ENCODE results near the gene ANKRD6. TPM values are rescaled to one million over a fixed set of nuclear protein-coding genes. Genes with fewer than 3 reads are reported as not detected.
"Not testable (repeated sequence)": the region's sequence is repeated elsewhere in the genome, so short reads cannot be mapped to it uniquely, and the experiment has no call there.

Gene ANKRD6
- polyA plus RNA-seq, 1 donor = 9.8 TPM

- WGBS (ENCODE audit: insufficient coverage, low lambda C conversion rate) = no CpG with 5 or more reads among the region's 5 CpGs
- H3K27me3 ChIP-seq (ENCODE audit: control insufficient read depth, insufficient read depth, low read length) = no peaks in the 10 kb centered on the region
- H3K27ac ChIP-seq (ENCODE audit: low read length) = no peak overlapping the region
- no peak for DNase-seq
- H3K4me1 ChIP-seq (ENCODE audit: control insufficient read depth, insufficient read depth, low read length) = no peaks in the 10 kb centered on the region
- no peaks in the 10 kb centered on the region for H3K36me3 ChIP-seq (ENCODE audit: control insufficient read depth, insufficient read depth, low read length)
- H3K9me3 ChIP-seq (ENCODE audit: control insufficient read depth, low read depth, low read length) = no peaks in the 10 kb centered on the region
- H3K4me3 ChIP-seq (ENCODE audit: low read length) = no peak overlapping the region
These were observed 182.9 kb downstream of the ANKRD6 start for GRCh38 chr6:89615882-89616281.

GRCh38 chr6:89616531-89616930, 183.6 kb downstream of the ANKRD6 start:
- H3K4me3 ChIP-seq (ENCODE audit: low read length) = no peak overlapping the region
- no peak overlapping the region for H3K27ac ChIP-seq (ENCODE audit: low read length)
- WGBS (ENCODE audit: insufficient coverage, low lambda C conversion rate) = no CpG with 5 or more reads among the region's 5 CpGs
- DNase-seq = no peak
- H3K36me3 ChIP-seq (ENCODE audit: control insufficient read depth, insufficient read depth, low read length) = no peaks in the 10 kb centered on the region
- H3K9me3 ChIP-seq (ENCODE audit: control insufficient read depth, low read depth, low read length) = no peaks in the 10 kb centered on the region
- no peaks in the 10 kb centered on the region for H3K4me1 ChIP-seq (ENCODE audit: control insufficient read depth, insufficient read depth, low read length)
- H3K27me3 ChIP-seq (ENCODE audit: control insufficient read depth, insufficient read depth, low read length) = no peaks in the 10 kb centered on the region

- H3K4me3 ChIP-seq (ENCODE audit: low read length) = no peak overlapping the region
- H3K4me1 ChIP-seq (ENCODE audit: control insufficient read depth, insufficient read depth, low read length) = no peaks in the 10 kb centered on the region
- no peaks in the 10 kb centered on the region for H3K36me3 ChIP-seq (ENCODE audit: control insufficient read depth, insufficient read depth, low read length)
- DNase-seq = no peak
- no peaks in the 10 kb centered on the region for H3K27me3 ChIP-seq (ENCODE audit: control insufficient read depth, insufficient read depth, low read length)
- no peak overlapping the region for H3K27ac ChIP-seq (ENCODE audit: low read length)
- WGBS (ENCODE audit: insufficient coverage, low lambda C conversion rate) = no CpG with 5 or more reads among the region's 6 CpGs
- no peaks in the 10 kb centered on the region for H3K9me3 ChIP-seq (ENCODE audit: control insufficient read depth, low read depth, low read length)
These were observed 185.1 kb downstream of the ANKRD6 start for GRCh38 chr6:89618026-89618425.

- no peaks in the 10 kb centered on the region for H3K9me3 ChIP-seq (ENCODE audit: control insufficient read depth, low read depth, low read length)
- H3K4me3 ChIP-seq (ENCODE audit: low read length) = no peak overlapping the region
- WGBS (ENCODE audit: insufficient coverage, low lambda C conversion rate) = 75% methylated on average over 1 of the region's 6 CpGs
- DNase-seq = no peak
- no peaks in the 10 kb centered on the region for H3K4me1 ChIP-seq (ENCODE audit: control insufficient read depth, insufficient read depth, low read length)
- no peaks in the 10 kb centered on the region for H3K27me3 ChIP-seq (ENCODE audit: control insufficient read depth, insufficient read depth, low read length)
- no peak overlapping the region for H3K27ac ChIP-seq (ENCODE audit: low read length)
- no peaks in the 10 kb centered on the region for H3K36me3 ChIP-seq (ENCODE audit: control insufficient read depth, insufficient read depth, low read length)
These were observed 186.6 kb downstream of the ANKRD6 start for GRCh38 chr6:89619567-89619966.

- Histone ChIP-seq H3K9me3 (ENCODE audit: control insufficient read depth, low read depth, low read length) (no peaks in the 10 kb centered on the region), H3K4me3 (ENCODE audit: low read length) (no peak overlapping the region), H3K4me1 (ENCODE audit: control insufficient read depth, insufficient read depth, low read length) (no peaks in the 10 kb centered on the region), H3K27me3 (ENCODE audit: control insufficient read depth, insufficient read depth, low read length) (no peaks in the 10 kb centered on the region), H3K36me3 (ENCODE audit: control insufficient read depth, insufficient read depth, low read length) (no peaks in the 10 kb centered on the region), H3K27ac (ENCODE audit: low read length) (no peak overlapping the region)
- no peak for DNase-seq
- WGBS (ENCODE audit: insufficient coverage, low lambda C conversion rate) = no CpG with 5 or more reads among the region's 8 CpGs
These were observed 190.8 kb downstream of the ANKRD6 start for GRCh38 chr6:89623749-89624148.

- Histone ChIP-seq H3K36me3 (ENCODE audit: control insufficient read depth, insufficient read depth, low read length) (peaks cover 5% of the 10 kb centered on the region), H3K4me1 (ENCODE audit: control insufficient read depth, insufficient read depth, low read length) (no peaks in the 10 kb centered on the region), H3K9me3 (ENCODE audit: control insufficient read depth, low read depth, low read length) (no peaks in the 10 kb centered on the region), H3K27me3 (ENCODE audit: control insufficient read depth, insufficient read depth, low read length) (no peaks in the 10 kb centered on the region), H3K27ac (ENCODE audit: low read length) (no peak overlapping the region), H3K4me3 (ENCODE audit: low read length) (no peak overlapping the region)
- no peak for DNase-seq
- WGBS (ENCODE audit: insufficient coverage, low lambda C conversion rate) = no CpG with 5 or more reads among the region's 9 CpGs
These were observed 197.5 kb downstream of the ANKRD6 start for GRCh38 chr6:89630488-89630887.

GRCh38 chr6:89636412-89636811, 203.5 kb downstream of the ANKRD6 start:
- H3K4me1 ChIP-seq (ENCODE audit: control insufficient read depth, insufficient read depth, low read length); H3K27ac ChIP-seq (ENCODE audit: low read length); H3K9me3 ChIP-seq (ENCODE audit: control insufficient read depth, low read depth, low read length); H3K27me3 ChIP-seq (ENCODE audit: control insufficient read depth, insufficient read depth, low read length); DNase-seq; H3K4me3 ChIP-seq (ENCODE audit: low read length): not testable (repeated sequence)
- H3K36me3 ChIP-seq (ENCODE audit: control insufficient read depth, insufficient read depth, low read length) = peaks cover 12% of the 10 kb centered on the region
- WGBS (ENCODE audit: insufficient coverage, low lambda C conversion rate) = 100% methylated on average over 1 of the region's 3 CpGs

GRCh38 chr6:89637960-89638319, 205.0 kb downstream of the ANKRD6 start:
- no peaks in the 10 kb centered on the region for H3K9me3 ChIP-seq (ENCODE audit: control insufficient read depth, low read depth, low read length)
- WGBS (ENCODE audit: insufficient coverage, low lambda C conversion rate) = no CpG with 5 or more reads among the region's 7 CpGs
- no peaks in the 10 kb centered on the region for H3K27me3 ChIP-seq (ENCODE audit: control insufficient read depth, insufficient read depth, low read length)
- H3K4me1 ChIP-seq (ENCODE audit: control insufficient read depth, insufficient read depth, low read length) = peaks cover 7% of the 10 kb centered on the region
- peaks cover 21% of the 10 kb centered on the region for H3K36me3 ChIP-seq (ENCODE audit: control insufficient read depth, insufficient read depth, low read length)
- H3K27ac ChIP-seq (ENCODE audit: low read length) = peak overlapping the region; percentile 94
- H3K4me3 ChIP-seq (ENCODE audit: low read length) = peak overlapping the region; percentile 92
- no peak for DNase-seq

GRCh38 chr6:89638320-89639195, 205.6 kb downstream of the ANKRD6 start, which contains the start of gene LYRM2:
Gene LYRM2 (minus strand): TSS chr6:89638747. CDS start chr6:89638716, 31 bp downstream.
- peaks cover 7% of the 10 kb centered on the region for H3K4me1 ChIP-seq (ENCODE audit: control insufficient read depth, insufficient read depth, low read length)
- WGBS (ENCODE audit: insufficient coverage, low lambda C conversion rate) = 40% methylated on average over 1 of the region's 58 CpGs
- H3K36me3 ChIP-seq (ENCODE audit: control insufficient read depth, insufficient read depth, low read length) = peaks cover 27% of the 10 kb centered on the region
- H3K9me3 ChIP-seq (ENCODE audit: control insufficient read depth, low read depth, low read length) = no peaks in the 10 kb centered on the region
- H3K27me3 ChIP-seq (ENCODE audit: control insufficient read depth, insufficient read depth, low read length) = no peaks in the 10 kb centered on the region
- peak within 1 kb of the TSS; percentile 94 for H3K27ac ChIP-seq (ENCODE audit: low read length)
- H3K4me3 ChIP-seq (ENCODE audit: low read length) = peak within 1 kb of the TSS; percentile 92
- DNase-seq = peak; percentile 93 to 96

- Histone ChIP-seq H3K27ac (ENCODE audit: low read length) (no peak overlapping the region), H3K4me3 (ENCODE audit: low read length) (no peak overlapping the region), H3K36me3 (ENCODE audit: control insufficient read depth, insufficient read depth, low read length) (peaks cover 35% of the 10 kb centered on the region), H3K4me1 (ENCODE audit: control insufficient read depth, insufficient read depth, low read length) (peaks cover 7% of the 10 kb centered on the region), H3K27me3 (ENCODE audit: control insufficient read depth, insufficient read depth, low read length) (no peaks in the 10 kb centered on the region), H3K9me3 (ENCODE audit: control insufficient read depth, low read depth, low read length) (no peaks in the 10 kb centered on the region)
- no peak for DNase-seq
- WGBS (ENCODE audit: insufficient coverage, low lambda C conversion rate) = no CpG with 5 or more reads among the region's 4 CpGs
These were observed 207.9 kb downstream of the ANKRD6 start for GRCh38 chr6:89640804-89641203.

- WGBS (ENCODE audit: insufficient coverage, low lambda C conversion rate) = no CpG with 5 or more reads among the region's 3 CpGs
- not testable (repeated sequence) for H3K4me3 ChIP-seq (ENCODE audit: low read length); H3K27ac ChIP-seq (ENCODE audit: low read length); H3K27me3 ChIP-seq (ENCODE audit: control insufficient read depth, insufficient read depth, low read length); H3K4me1 ChIP-seq (ENCODE audit: control insufficient read depth, insufficient read depth, low read length); H3K9me3 ChIP-seq (ENCODE audit: control insufficient read depth, low read depth, low read length); DNase-seq
- peaks cover 37% of the 10 kb centered on the region for H3K36me3 ChIP-seq (ENCODE audit: control insufficient read depth, insufficient read depth, low read length)
These were observed 208.6 kb downstream of the ANKRD6 start for GRCh38 chr6:89641581-89641980.
